Trophoblast cell (in vitro differentiated cells and primary cell): ENCODE results near the gene GRID1.

Source experiments
- DNase-seq, 2 donors: peaks; one replicate each; pipeline ENCODE4 v3.0.0-alpha.2; 2016
- H2AFZ ChIP-seq: 2 replicates; pipeline ENCODE4 v1.6.1; 2013; ENCODE audit warnings: low read length, moderate library complexity, mild to moderate bottlenecking; ENCODE audit not compliant: insufficient read depth, poor library complexity
- H2AK5ac ChIP-seq: 2 replicates; pipeline ENCODE4 v1.6.1; 2013; ENCODE audit warnings: mild to moderate bottlenecking, low read length
- H2BK120ac ChIP-seq: 2 replicates; pipeline ENCODE4 v1.6.1; 2013; ENCODE audit warnings: low read length, mild to moderate bottlenecking, moderate library complexity; ENCODE audit not compliant: insufficient read depth, poor library complexity
- H2BK12ac ChIP-seq: 2 replicates; pipeline ENCODE4 v1.6.1; 2013; ENCODE audit warnings: mild to moderate bottlenecking, low read length, moderate library complexity
- H2BK5ac ChIP-seq: 2 replicates; pipeline ENCODE4 v1.6.1; 2013; ENCODE audit warnings: low read length, low read depth, moderate library complexity, mild to moderate bottlenecking; ENCODE audit not compliant: poor library complexity
- H3K14ac ChIP-seq: 2 replicates; pipeline ENCODE4 v1.6.1; 2013; ENCODE audit warnings: mild to moderate bottlenecking, low read length
- H3K18ac ChIP-seq: 2 replicates; pipeline ENCODE4 v1.6.1; 2013; ENCODE audit warnings: mild to moderate bottlenecking, low read length
- H3K23ac ChIP-seq: 2 replicates; pipeline ENCODE4 v1.6.1; 2013; ENCODE audit warnings: low read length
- H3K27ac ChIP-seq: 2 replicates; pipeline ENCODE4 v1.5.1; 2013; ENCODE audit warnings: low read depth, mild to moderate bottlenecking, inconsistent platforms, low read length, moderate library complexity
- H3K27me3 ChIP-seq: 2 replicates; pipeline ENCODE4 v1.6.1; 2013; ENCODE audit warnings: inconsistent platforms, mild to moderate bottlenecking, low read length, moderate library complexity; ENCODE audit not compliant: insufficient read depth
- H3K36me3 ChIP-seq, 2 experiments: 1 replicate in 1 of 2; 2 replicates in 1 of 2; pipeline ENCODE4 v1.6.1; 2013; ENCODE audit warnings: low read length in 2 of 2, mild to moderate bottlenecking in 2 of 2, moderate library complexity in 1 of 2; ENCODE audit not compliant: insufficient read depth in 2 of 2, control insufficient read depth in 1 of 2
- H3K4ac ChIP-seq: 2 replicates; pipeline ENCODE4 v1.6.1; 2013; ENCODE audit warnings: low read depth, mild to moderate bottlenecking, low read length, moderate library complexity
- H3K4me1 ChIP-seq, 2 experiments: 1 replicate in 1 of 2; 2 replicates in 1 of 2; pipeline ENCODE4 v1.6.1; 2013; ENCODE audit warnings: low read length in 2 of 2, mild to moderate bottlenecking in 2 of 2, moderate library complexity in 1 of 2; ENCODE audit not compliant: insufficient read depth in 2 of 2, control insufficient read depth in 1 of 2
- H3K4me2 ChIP-seq: 2 replicates; pipeline ENCODE4 v1.6.1; 2013; ENCODE audit warnings: inconsistent platforms, mild to moderate bottlenecking, low read length, moderate library complexity
- H3K4me3 ChIP-seq: 2 replicates; pipeline ENCODE4 v1.5.1; 2013; ENCODE audit warnings: mild to moderate bottlenecking, low read depth, low read length, inconsistent platforms
- H3K79me1 ChIP-seq: one replicate; pipeline ENCODE4 v1.6.1; 2013; ENCODE audit warnings: low read length
- H3K79me2 ChIP-seq: 2 replicates; pipeline ENCODE4 v1.6.1; 2013; ENCODE audit warnings: low read length, mild to moderate bottlenecking; ENCODE audit not compliant: control insufficient read depth, insufficient read depth, poor library complexity
- H3K9ac ChIP-seq: 2 replicates; pipeline ENCODE4 v1.6.1; 2013; ENCODE audit warnings: mild to moderate bottlenecking, low read length
- H3K9me3 ChIP-seq: 2 replicates; pipeline ENCODE4 v1.6.1; 2013; ENCODE audit warnings: low read depth, mild to moderate bottlenecking, control low read depth, inconsistent platforms, low read length; ENCODE audit not compliant: insufficient read depth
- H4K12ac ChIP-seq: 2 replicates; pipeline ENCODE4 v1.6.1; 2013; ENCODE audit warnings: low read depth, mild to moderate bottlenecking, low read length, moderate library complexity
- H4K8ac ChIP-seq: 2 replicates; pipeline ENCODE4 v1.6.1; 2013; ENCODE audit warnings: low read depth, mild to moderate bottlenecking, low read length, moderate library complexity
- H4K91ac ChIP-seq: one replicate; pipeline ENCODE4 v1.6.1; 2013; ENCODE audit warnings: low read depth, mild to moderate bottlenecking, low read length, moderate library complexity
- WGBS: extraction: QIAGEN DNeasy Blood & Tissue Kit; methylation state at CpG from one replicate; pipeline ENCODE4 v1.1.7; 2013; ENCODE audit warnings: missing lambda C conversion rate; ENCODE audit not compliant: insufficient read length, insufficient coverage; ENCODE audit errors: extremely low coverage; 5-methylcytosine and 5-hydroxymethylcytosine counted together

GRID1 gene

GRCh38 chr10:86074294-86074693, 292.3 kb downstream of the GRID1 start:
- H2AK5ac ChIP-seq: no peak overlapping the region
- no peak overlapping the region for H3K4ac ChIP-seq
- H3K9me3 ChIP-seq: no peaks in the 10 kb centered on the region
- no peak overlapping the region for H3K9ac ChIP-seq
- no peak overlapping the region for H3K18ac ChIP-seq
- no peak overlapping the region for H4K91ac ChIP-seq
- no peaks in the 10 kb centered on the region for H3K36me3 ChIP-seq
- no peak overlapping the region for H4K8ac ChIP-seq
- no peaks in the 10 kb centered on the region for H3K27me3 ChIP-seq
- H2AFZ ChIP-seq: no peak overlapping the region
- H3K79me2 ChIP-seq: no peaks in the 10 kb centered on the region
- peaks cover 7 to 8% of the 10 kb centered on the region in 2 experiments for H3K4me1 ChIP-seq
- no peak overlapping the region for H2BK12ac ChIP-seq
- DNase-seq: no peak
- H4K12ac ChIP-seq: no peak overlapping the region
- H3K27ac ChIP-seq: no peak overlapping the region
- no peak overlapping the region for H3K4me2 ChIP-seq
- no peak overlapping the region for H3K14ac ChIP-seq
- no peak overlapping the region for H3K23ac ChIP-seq
- H3K79me1 ChIP-seq: no peaks in the 10 kb centered on the region
- H2BK120ac ChIP-seq: no peak overlapping the region
- no peak overlapping the region for H3K4me3 ChIP-seq
- 100% methylated on average over 1 of the region's 5 CpGs for WGBS
- H2BK5ac ChIP-seq: no peak overlapping the region

DNA sequence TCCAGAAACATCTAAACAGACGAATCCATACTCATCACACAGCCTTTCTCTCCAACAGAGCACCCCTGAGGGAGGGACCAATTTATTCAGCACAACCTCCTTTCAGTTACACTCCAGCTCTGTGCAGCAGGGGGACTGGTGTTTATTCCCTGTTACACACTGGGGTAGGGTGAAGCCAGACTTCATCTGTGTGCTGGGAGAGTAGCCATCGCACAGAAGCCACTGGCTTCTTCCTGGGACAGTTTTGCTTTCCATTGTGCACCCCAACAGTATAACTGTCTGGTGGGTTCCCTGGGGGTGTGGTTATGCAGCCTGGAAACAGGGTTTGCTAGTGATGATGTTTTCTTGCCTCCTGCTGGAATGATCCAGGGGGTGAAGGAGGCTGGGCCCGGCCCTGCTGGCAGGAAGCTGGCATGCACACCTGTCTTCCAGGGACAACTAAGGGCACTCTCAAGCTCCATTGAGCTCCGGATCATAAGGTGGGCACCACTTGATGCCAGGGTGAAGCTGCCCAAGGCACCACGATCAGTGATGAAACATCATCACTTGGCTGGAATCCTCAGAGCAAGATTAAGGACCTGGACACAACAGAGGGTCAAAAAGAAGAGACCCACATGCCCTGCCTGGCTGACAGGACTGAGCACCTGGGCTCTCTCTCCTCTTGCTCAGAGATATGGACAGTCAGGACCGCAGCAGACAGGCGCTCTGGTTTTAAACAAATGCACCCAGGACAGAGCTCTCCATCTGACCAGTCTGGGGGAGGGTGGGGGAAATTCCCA, 293.2 kb downstream of the GRID1 start:
- Histone ChIP-seq H4K12ac (no peak overlapping the region), H3K4me2 (no peak overlapping the region), H3K18ac (no peak overlapping the region), H3K36me3 (no peaks in the 10 kb centered on the region), H3K4ac (no peak overlapping the region), H3K14ac (no peak overlapping the region), H3K9me3 (no peaks in the 10 kb centered on the region), H3K27ac (no peak overlapping the region), H4K8ac (no peak overlapping the region), H3K4me1 (peaks cover 0 to under 1% of the 10 kb centered on the region in 2 experiments), H3K79me1 (no peaks in the 10 kb centered on the region), H3K79me2 (no peaks in the 10 kb centered on the region), H2AK5ac (no peak overlapping the region), H2BK120ac (no peak overlapping the region), H3K4me3 (no peak overlapping the region), H3K23ac (no peak overlapping the region), H2BK12ac (no peak overlapping the region), H3K27me3 (no peaks in the 10 kb centered on the region), H2BK5ac (no peak overlapping the region), H3K9ac (no peak overlapping the region), H2AFZ (no peak overlapping the region), H4K91ac (no peak overlapping the region)
- no peak for DNase-seq
- no CpG with 5 or more reads among the region's 7 CpGs for WGBS

DNA sequence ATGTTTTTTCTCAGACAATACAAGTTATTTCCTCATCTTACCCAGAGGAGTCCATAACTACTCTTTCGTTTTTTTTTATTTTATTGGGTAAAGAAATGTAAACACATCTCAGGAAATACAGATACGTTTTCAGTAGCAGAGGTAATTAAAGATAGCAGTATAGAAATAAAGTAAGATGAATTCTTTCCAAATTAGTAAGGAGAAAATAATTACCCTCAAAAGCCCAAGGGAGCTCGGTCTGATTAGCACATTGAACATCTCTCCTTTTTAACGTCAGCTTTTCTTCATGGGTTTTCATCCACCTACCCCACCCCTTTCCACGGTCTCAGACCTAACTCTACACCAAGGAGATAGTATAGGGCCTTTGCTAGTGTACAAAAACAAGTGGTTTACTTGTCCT, 294.2 kb downstream of the GRID1 start:
- Histone ChIP-seq H2AFZ (no peak overlapping the region), H3K79me1 (no peaks in the 10 kb centered on the region), H2BK12ac (no peak overlapping the region), H3K36me3 (no peaks in the 10 kb centered on the region), H3K4ac (no peak overlapping the region), H3K27me3 (no peaks in the 10 kb centered on the region), H3K4me3 (no peak overlapping the region), H3K9me3 (no peaks in the 10 kb centered on the region), H4K91ac (no peak overlapping the region), H3K23ac (no peak overlapping the region), H3K27ac (no peak overlapping the region), H4K8ac (no peak overlapping the region), H2AK5ac (no peak overlapping the region), H3K79me2 (no peaks in the 10 kb centered on the region), H3K14ac (no peak overlapping the region), H3K9ac (no peak overlapping the region), H2BK5ac (no peak overlapping the region), H2BK120ac (no peak overlapping the region), H3K4me2 (no peak overlapping the region), H4K12ac (no peak overlapping the region), H3K18ac (no peak overlapping the region), H3K4me1 (no peaks in the 10 kb centered on the region)
- whole genome bisulfite sequencing: no CpG with 5 or more reads among the region's 5 CpGs
- DNase-seq: no peak

DNA sequence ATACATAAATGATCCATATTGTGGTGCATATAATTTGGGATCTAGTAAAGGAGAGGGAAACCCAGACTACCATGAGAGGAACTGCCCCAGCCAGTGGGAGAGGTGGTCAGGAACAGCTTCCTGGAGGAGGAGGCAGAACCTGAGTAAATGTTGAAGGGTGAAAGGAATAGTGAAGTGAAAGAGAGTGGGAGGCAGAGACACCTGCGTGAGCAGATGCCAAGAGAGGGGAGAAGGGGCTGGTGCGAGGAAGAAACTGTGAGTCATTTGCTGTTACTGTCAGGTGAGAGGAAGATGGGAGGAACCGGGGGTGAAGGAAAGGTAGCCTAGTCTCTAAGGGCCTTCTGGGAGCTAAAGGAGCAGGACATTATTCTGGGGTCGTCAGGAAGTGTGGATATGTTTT, 294.8 kb downstream of the GRID1 start:
- H3K36me3 ChIP-seq: no peaks in the 10 kb centered on the region
- no peak overlapping the region for H4K12ac ChIP-seq
- no peaks in the 10 kb centered on the region for H3K79me1 ChIP-seq
- H4K91ac ChIP-seq: no peak overlapping the region
- no peaks in the 10 kb centered on the region for H3K27me3 ChIP-seq
- H3K9ac ChIP-seq: no peak overlapping the region
- H3K23ac ChIP-seq: no peak overlapping the region
- no peak overlapping the region for H3K4me3 ChIP-seq
- no peak overlapping the region for H2BK5ac ChIP-seq
- H2AFZ ChIP-seq: no peak overlapping the region
- H3K18ac ChIP-seq: no peak overlapping the region
- no peak for DNase-seq
- no peak overlapping the region for H3K27ac ChIP-seq
- H3K79me2 ChIP-seq: no peaks in the 10 kb centered on the region
- WGBS: no CpG with 5 or more reads among the region's 4 CpGs
- H3K14ac ChIP-seq: no peak overlapping the region
- no peaks in the 10 kb centered on the region for H3K4me1 ChIP-seq
- H2AK5ac ChIP-seq: no peak overlapping the region
- H3K4me2 ChIP-seq: no peak overlapping the region
- H2BK120ac ChIP-seq: no peak overlapping the region
- no peak overlapping the region for H2BK12ac ChIP-seq
- H3K4ac ChIP-seq: no peak overlapping the region
- no peak overlapping the region for H4K8ac ChIP-seq
- H3K9me3 ChIP-seq: no peaks in the 10 kb centered on the region
